ENCODE results near the gene ANXA1. TPM values are rescaled to one million over a fixed set of nuclear protein-coding genes. Genes with fewer than 3 reads are reported as not detected.
A peak's percentile ranks its signal among the peaks of the same experiment; 100 is the strongest.

Gene ANXA1
- total and polyA plus RNA-seq, 7 experiments from 2014 or later: 90.2 to 649 (median 145) TPM

GRCh38 chr9:73125651-73126050, 26.0 kb upstream of the ANXA1 start:
- ChIA-PET POLR2A (interaction anchor here (0.5 kb wide), 1 partner anchor 18 kb away, joined by 7 read pairs; no protein-coding TSS in a partner anchor), CTCF (no interaction called here)
- ATAC-seq: no peak
- H3K27me3 ChIP-seq (ENCODE audit: control insufficient read depth in 2 of 2, insufficient read depth in 2 of 2, low read length in 2 of 2): no peaks in the 10 kb centered on the region
- no peak overlapping the region for H3K4me3 ChIP-seq (ENCODE audit: low read length)
- H3K4me1 ChIP-seq (ENCODE audit: control insufficient read depth in 2 of 2, insufficient read depth in 2 of 2, low read length in 2 of 2): no peaks in the 10 kb centered on the region
- Mint-ChIP-seq H3K4me3 (no peak overlapping the region), H3K4me1 (peaks cover 10 to 29% (median 14%) of the 10 kb centered on the region in 7 donors), H3K27me3 (peaks cover 0 to 5% (median 0%) of the 10 kb centered on the region in 5 donors), H3K9me3 (no peaks in the 10 kb centered on the region), H3K27ac (no peak overlapping the region), H3K36me3 (peaks cover 0 to 3% (median 0%) of the 10 kb centered on the region in 5 donors)
- H3K9me3 ChIP-seq (ENCODE audit: control insufficient read depth in 2 of 3, low read length in 3 of 3): no peaks in the 10 kb centered on the region
- intact Hi-C loops (cut with micrococcal nuclease): no loop called here
- DNase-seq: no peak
- H3K27ac ChIP-seq (ENCODE audit: low read depth, low read length): no peak overlapping the region
- H3K36me3 ChIP-seq (ENCODE audit: control insufficient read depth in 2 of 3, insufficient read depth in 3 of 3, low read length in 3 of 3): no peaks in the 10 kb centered on the region

- Mint-ChIP-seq H3K27ac (peak overlapping the region; percentile 20 to 99 (median 82)), H3K4me3 (peak overlapping the region in 3 of 10 donors; percentile 9 to 45 (median 16)), H3K9me3 (no peaks in the 10 kb centered on the region), H3K4me1 (peaks cover 20 to 42% (median 36%) of the 10 kb centered on the region in 7 donors), H3K36me3 (peaks cover 0 to 3% (median 0%) of the 10 kb centered on the region in 5 donors), H3K27me3 (no peaks in the 10 kb centered on the region)
- intact Hi-C loops (cut with micrococcal nuclease): loop anchor here (5.0 to 10.0 kb wide), 5 partner anchors 37 to 1825 kb away; partner anchors contain the start of gene C9orf40 (in 1 of the 2)
- H3K4me1 ChIP-seq (ENCODE audit: control insufficient read depth in 2 of 2, insufficient read depth in 2 of 2, low read length in 2 of 2): peaks cover 9% of the 10 kb centered on the region in 2 donors
- no peak overlapping the region for H3K4me3 ChIP-seq (ENCODE audit: low read length)
- ATAC-seq: no peak
- ChIA-PET CTCF (interaction anchor here (0.9 to 2.0 kb wide), 3 partner anchors 10 to 25 kb away, joined by 3 to 6 read pairs (median 6); no protein-coding TSS in a partner anchor), POLR2A (no interaction called here)
- H3K27ac ChIP-seq (ENCODE audit: low read depth, low read length): no peak overlapping the region
- DNase-seq: no peak
- no peaks in the 10 kb centered on the region for H3K36me3 ChIP-seq (ENCODE audit: control insufficient read depth in 2 of 3, insufficient read depth in 3 of 3, low read length in 3 of 3)
- H3K27me3 ChIP-seq (ENCODE audit: control insufficient read depth in 2 of 2, insufficient read depth in 2 of 2, low read length in 2 of 2): no peaks in the 10 kb centered on the region
- no peaks in the 10 kb centered on the region for H3K9me3 ChIP-seq (ENCODE audit: control insufficient read depth in 2 of 3, low read length in 3 of 3)
Observed at GRCh38 chr9:73129941-73130685, 21.6 kb upstream of the ANXA1 start.

- DNase-seq (no peak), ATAC-seq (no peak)
- no peaks in the 10 kb centered on the region for H3K27me3 Mint-ChIP-seq
- peaks cover 20 to 45% (median 37%) of the 10 kb centered on the region in 7 donors for H3K4me1 Mint-ChIP-seq
- intact Hi-C loops (cut with micrococcal nuclease): loop anchor here (1.0 to 10.0 kb wide), 6 partner anchors 36 to 1823 kb away; partner anchors contain the start of genes ABHD17B (in 1 of the 2), C9orf40 (in 1 of the 2) and C9orf85 (in 1 of the 2)
- H3K27ac Mint-ChIP-seq: peak overlapping the region; percentile 93 to 99 (median 95)
- Histone ChIP-seq H3K27ac (ENCODE audit: low read depth, low read length) (peak overlapping the region; percentile 90), H3K4me3 (ENCODE audit: low read length) (peak overlapping the region; percentile 78), H3K27me3 (ENCODE audit: control insufficient read depth in 2 of 2, insufficient read depth in 2 of 2, low read length in 2 of 2) (no peaks in the 10 kb centered on the region), H3K36me3 (ENCODE audit: control insufficient read depth in 2 of 3, insufficient read depth in 3 of 3, low read length in 3 of 3) (no peaks in the 10 kb centered on the region), H3K9me3 (ENCODE audit: control insufficient read depth in 2 of 3, low read length in 3 of 3) (no peaks in the 10 kb centered on the region), H3K4me1 (ENCODE audit: control insufficient read depth in 2 of 2, insufficient read depth in 2 of 2, low read length in 2 of 2) (peaks cover 9% of the 10 kb centered on the region in 2 donors)
- H3K4me3 Mint-ChIP-seq: peak overlapping the region; percentile 74 to 97 (median 90)
- CTCF ChIA-PET: interaction anchor here (2.0 kb wide), 1 partner anchor 24 kb away, joined by 6 read pairs; no protein-coding TSS in a partner anchor
- peaks cover 0 to 5% (median 0%) of the 10 kb centered on the region in 5 donors for H3K36me3 Mint-ChIP-seq
- POLR2A ChIA-PET: interaction anchor here (0.9 to 3.0 kb wide), 3 partner anchors 21 to 772 kb away, joined by 3 to 12 read pairs (median 3); no protein-coding TSS in a partner anchor
- no peaks in the 10 kb centered on the region for H3K9me3 Mint-ChIP-seq
Observed at GRCh38 chr9:73131461-73131860, 20.2 kb upstream of the ANXA1 start.

- Histone ChIP-seq H3K27ac (ENCODE audit: low read depth, low read length) (peak overlapping the region; percentile 90), H3K36me3 (ENCODE audit: control insufficient read depth in 2 of 3, insufficient read depth in 3 of 3, low read length in 3 of 3) (no peaks in the 10 kb centered on the region), H3K9me3 (ENCODE audit: control insufficient read depth in 2 of 3, low read length in 3 of 3) (no peaks in the 10 kb centered on the region), H3K27me3 (ENCODE audit: control insufficient read depth in 2 of 2, insufficient read depth in 2 of 2, low read length in 2 of 2) (no peaks in the 10 kb centered on the region), H3K4me1 (ENCODE audit: control insufficient read depth in 2 of 2, insufficient read depth in 2 of 2, low read length in 2 of 2) (peaks cover 9% of the 10 kb centered on the region in 2 donors), H3K4me3 (ENCODE audit: low read length) (peak overlapping the region; percentile 78)
- Mint-ChIP-seq H3K9me3 (no peaks in the 10 kb centered on the region), H3K27me3 (no peaks in the 10 kb centered on the region), H3K27ac (peak overlapping the region; percentile 93 to 99 (median 95)), H3K4me3 (peak overlapping the region; percentile 74 to 97 (median 90)), H3K4me1 (peaks cover 20 to 47% (median 37%) of the 10 kb centered on the region in 7 donors), H3K36me3 (peaks cover 0 to 5% (median 0%) of the 10 kb centered on the region in 5 donors)
- ChIA-PET CTCF (no interaction called here), POLR2A (interaction anchor here (0.7 to 3.0 kb wide), 5 partner anchors 17 to 1896 kb away, joined by 3 to 12 read pairs (median 11); no protein-coding TSS in a partner anchor)
- peak; percentile 51 to 91 (median 85) for DNase-seq
- ATAC-seq: peak; percentile 97
- intact Hi-C loops (cut with micrococcal nuclease): loop anchor here (1.0 to 10.0 kb wide), 15 partner anchors 17 to 1823 kb away; partner anchors contain the start of genes ZFAND5 (in 2 of the 2), ABHD17B (in 1 of the 2), C9orf40 (in 1 of the 2) and C9orf85 (in 1 of the 2)
Observed at GRCh38 chr9:73132034-73132776, 19.5 kb upstream of the ANXA1 start.

GRCh38 chr9:73133022-73133651, 18.5 kb upstream of the ANXA1 start:
- no peaks in the 10 kb centered on the region for H3K36me3 ChIP-seq (ENCODE audit: control insufficient read depth in 2 of 3, insufficient read depth in 3 of 3, low read length in 3 of 3)
- no peaks in the 10 kb centered on the region for H3K27me3 Mint-ChIP-seq
- ATAC-seq (no peak), DNase-seq (peak in 1 of 9 donors; percentile 22)
- H3K4me1 ChIP-seq (ENCODE audit: control insufficient read depth in 2 of 2, insufficient read depth in 2 of 2, low read length in 2 of 2): peaks cover 9% of the 10 kb centered on the region in 2 donors
- H3K9me3 Mint-ChIP-seq: no peaks in the 10 kb centered on the region
- no peaks in the 10 kb centered on the region for H3K27me3 ChIP-seq (ENCODE audit: control insufficient read depth in 2 of 2, insufficient read depth in 2 of 2, low read length in 2 of 2)
- H3K27ac Mint-ChIP-seq: peak overlapping the region; percentile 93 to 99 (median 95)
- intact Hi-C loops (cut with micrococcal nuclease): loop anchor here (2.0 to 10.0 kb wide), 7 partner anchors 22 to 1822 kb away; partner anchors contain the start of genes C9orf40 (in 1 of the 2) and RORB (in 1 of the 2)
- peak overlapping the region; percentile 78 for H3K4me3 ChIP-seq (ENCODE audit: low read length)
- H3K36me3 Mint-ChIP-seq: peaks cover 0 to 5% (median 0%) of the 10 kb centered on the region in 5 donors
- ChIA-PET CTCF (interaction anchor here (1.7 kb wide), 1 partner anchor 12 kb away, joined by 5 read pairs; no protein-coding TSS in a partner anchor), POLR2A (interaction anchor here (0.7 to 3.0 kb wide), 5 partner anchors 16 to 1895 kb away, joined by 3 to 12 read pairs (median 11); no protein-coding TSS in a partner anchor)
- H3K27ac ChIP-seq (ENCODE audit: low read depth, low read length): peak overlapping the region; percentile 90
- H3K9me3 ChIP-seq (ENCODE audit: control insufficient read depth in 2 of 3, low read length in 3 of 3): no peaks in the 10 kb centered on the region
- peak overlapping the region; percentile 74 to 97 (median 90) for H3K4me3 Mint-ChIP-seq
- H3K4me1 Mint-ChIP-seq: peaks cover 20 to 42% (median 37%) of the 10 kb centered on the region in 7 donors
